ENCODE results near the gene TARS2.

Gene TARS2

GRCh38 chr1:150507912-150508864, 21.0 kb downstream of the TARS2 start, which contains the start of gene ECM1:
Gene ECM1 (plus strand): TSS chr1:150508109. CDS start chr1:150508210, 101 bp downstream.
- TF ChIP-seq POLR2A (IDR thresholded peaks at IDR 0.05; ENCODE audit: extremely low read depth, insufficient read length) (no peak), MYC (IDR thresholded peaks at IDR 0.05; ENCODE audit: low read depth, low read length) (no peak), MAX (IDR thresholded peaks at IDR 0.05; ENCODE audit: low read depth, low read length) (no peak), CTCF (IDR thresholded peaks at IDR 0.05; ENCODE audit: low read depth, low read length) (no peak)
- no peak within 1 kb of the TSS for H3K4me3 ChIP-seq (ENCODE audit: low read depth, low read length)
- peak; percentile 78 for DNase-seq (ENCODE audit: low read depth)

DNA sequence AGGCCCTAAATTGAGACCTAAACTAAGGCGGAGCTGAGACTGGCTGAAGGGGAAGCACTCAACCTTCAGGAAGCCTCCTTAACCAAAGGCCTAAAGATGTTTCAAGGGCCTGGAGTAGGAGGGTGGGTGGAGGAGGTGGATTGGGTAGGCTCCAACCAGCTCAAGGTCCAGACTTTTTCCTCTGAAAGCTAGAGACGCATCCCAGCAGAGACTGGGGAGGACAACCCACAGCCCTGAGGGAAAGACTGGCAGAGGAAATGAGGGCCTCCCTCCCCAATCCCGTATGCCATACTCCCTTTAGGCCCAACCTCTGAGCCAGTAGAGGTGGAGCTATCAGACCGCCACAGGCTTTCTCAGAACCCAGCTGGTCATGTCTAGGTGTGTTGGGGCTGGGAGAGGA, 21.8 kb downstream of the TARS2 start:
- no peak overlapping the region for H3K4me3 ChIP-seq (ENCODE audit: low read depth, low read length)
- no peak for TF ChIP-seq MYC (IDR thresholded peaks at IDR 0.05; ENCODE audit: low read depth, low read length)
- TF ChIP-seq POLR2A (IDR thresholded peaks at IDR 0.05; ENCODE audit: extremely low read depth, insufficient read length): no peak
- no peak for TF ChIP-seq CTCF (IDR thresholded peaks at IDR 0.05; ENCODE audit: low read depth, low read length)
- no peak for TF ChIP-seq MAX (IDR thresholded peaks at IDR 0.05; ENCODE audit: low read depth, low read length)
- no peak for DNase-seq (ENCODE audit: low read depth)

GRCh38 chr1:150511551-150511950, 24.3 kb downstream of the TARS2 start:
- DNase-seq (ENCODE audit: low read depth): no peak
- H3K4me3 ChIP-seq (ENCODE audit: low read depth, low read length): no peak overlapping the region
- TF ChIP-seq MYC (IDR thresholded peaks at IDR 0.05; ENCODE audit: low read depth, low read length) (no peak), POLR2A (IDR thresholded peaks at IDR 0.05; ENCODE audit: extremely low read depth, insufficient read length) (no peak), CTCF (IDR thresholded peaks at IDR 0.05; ENCODE audit: low read depth, low read length) (no peak)

GRCh38 chr1:150511985-150512660, 24.9 kb downstream of the TARS2 start:
- H3K4me3 ChIP-seq (ENCODE audit: low read depth, low read length): no peak overlapping the region
- DNase-seq (ENCODE audit: low read depth): no peak
- TF ChIP-seq POLR2A (IDR thresholded peaks at IDR 0.05; ENCODE audit: extremely low read depth, insufficient read length): no peak
- TF ChIP-seq MYC (IDR thresholded peaks at IDR 0.05; ENCODE audit: low read depth, low read length): no peak
- TF ChIP-seq MAX (IDR thresholded peaks at IDR 0.05; ENCODE audit: low read depth, low read length): no peak
- TF ChIP-seq CTCF (IDR thresholded peaks at IDR 0.05; ENCODE audit: low read depth, low read length): no peak

DNA sequence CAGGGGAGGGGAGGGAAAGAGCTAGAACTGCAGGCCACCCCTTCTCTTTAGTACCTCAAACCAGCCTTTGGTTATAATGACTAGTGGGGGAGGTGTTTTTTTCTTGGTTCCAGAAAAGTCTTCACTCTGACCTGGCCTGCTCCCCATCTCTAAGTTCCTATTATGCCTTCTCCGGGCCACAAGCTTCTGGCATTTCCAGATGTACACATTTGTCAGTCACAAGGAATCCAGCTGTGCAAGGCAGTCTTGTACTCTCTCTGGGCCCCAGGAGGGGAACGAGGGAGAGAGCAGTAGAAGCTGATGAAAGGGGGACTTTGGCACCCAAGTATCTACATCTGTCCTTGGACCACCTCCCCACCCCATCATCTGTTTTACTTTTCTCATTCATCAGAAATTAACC, 25.6 kb downstream of the TARS2 start:
- no peak overlapping the region for H3K4me3 ChIP-seq (ENCODE audit: low read depth, low read length)
- no peak for DNase-seq (ENCODE audit: low read depth)
- TF ChIP-seq MYC (IDR thresholded peaks at IDR 0.05; ENCODE audit: low read depth, low read length): no peak
- no peak for TF ChIP-seq POLR2A (IDR thresholded peaks at IDR 0.05; ENCODE audit: extremely low read depth, insufficient read length)
- TF ChIP-seq MAX (IDR thresholded peaks at IDR 0.05; ENCODE audit: low read depth, low read length): no peak
- TF ChIP-seq CTCF (IDR thresholded peaks at IDR 0.05; ENCODE audit: low read depth, low read length): no peak

All from NB4 (cell line).